ENCODE results near the gene FAM219A.

FAM219A gene

DNA sequence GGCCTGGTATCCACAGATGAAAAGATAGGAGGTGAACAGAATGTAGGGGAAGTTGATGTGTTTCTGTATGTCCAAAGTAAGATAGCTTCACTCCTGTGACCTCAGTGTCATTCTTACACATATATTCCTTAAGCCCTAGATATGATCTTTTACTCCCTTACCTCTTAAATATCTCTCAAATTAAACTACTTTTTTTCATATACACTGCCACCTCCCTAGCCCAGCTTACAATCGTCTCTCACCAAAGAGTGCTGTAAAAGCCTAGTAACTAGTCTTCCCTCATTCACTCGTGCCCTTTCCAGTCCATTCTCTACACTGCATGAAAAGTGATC lies 5.5 kb upstream of the FAM219A start:
- DNase-seq (ENCODE audit: low spot score), result no peak
- TF ChIP-seq, protein P1, sequence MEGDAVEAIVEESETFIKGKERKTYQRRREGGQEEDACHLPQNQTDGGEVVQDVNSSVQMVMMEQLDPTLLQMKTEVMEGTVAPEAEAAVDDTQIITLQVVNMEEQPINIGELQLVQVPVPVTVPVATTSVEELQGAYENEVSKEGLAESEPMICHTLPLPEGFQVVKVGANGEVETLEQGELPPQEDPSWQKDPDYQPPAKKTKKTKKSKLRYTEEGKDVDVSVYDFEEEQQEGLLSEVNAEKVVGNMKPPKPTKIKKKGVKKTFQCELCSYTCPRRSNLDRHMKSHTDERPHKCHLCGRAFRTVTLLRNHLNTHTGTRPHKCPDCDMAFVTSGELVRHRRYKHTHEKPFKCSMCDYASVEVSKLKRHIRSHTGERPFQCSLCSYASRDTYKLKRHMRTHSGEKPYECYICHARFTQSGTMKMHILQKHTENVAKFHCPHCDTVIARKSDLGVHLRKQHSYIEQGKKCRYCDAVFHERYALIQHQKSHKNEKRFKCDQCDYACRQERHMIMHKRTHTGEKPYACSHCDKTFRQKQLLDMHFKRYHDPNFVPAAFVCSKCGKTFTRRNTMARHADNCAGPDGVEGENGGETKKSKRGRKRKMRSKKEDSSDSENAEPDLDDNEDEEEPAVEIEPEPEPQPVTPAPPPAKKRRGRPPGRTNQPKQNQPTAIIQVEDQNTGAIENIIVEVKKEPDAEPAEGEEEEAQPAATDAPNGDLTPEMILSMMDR (IDR thresholded peaks at IDR 0.05; ENCODE audit: extremely low read depth, missing control alignments), result no peak

DNA sequence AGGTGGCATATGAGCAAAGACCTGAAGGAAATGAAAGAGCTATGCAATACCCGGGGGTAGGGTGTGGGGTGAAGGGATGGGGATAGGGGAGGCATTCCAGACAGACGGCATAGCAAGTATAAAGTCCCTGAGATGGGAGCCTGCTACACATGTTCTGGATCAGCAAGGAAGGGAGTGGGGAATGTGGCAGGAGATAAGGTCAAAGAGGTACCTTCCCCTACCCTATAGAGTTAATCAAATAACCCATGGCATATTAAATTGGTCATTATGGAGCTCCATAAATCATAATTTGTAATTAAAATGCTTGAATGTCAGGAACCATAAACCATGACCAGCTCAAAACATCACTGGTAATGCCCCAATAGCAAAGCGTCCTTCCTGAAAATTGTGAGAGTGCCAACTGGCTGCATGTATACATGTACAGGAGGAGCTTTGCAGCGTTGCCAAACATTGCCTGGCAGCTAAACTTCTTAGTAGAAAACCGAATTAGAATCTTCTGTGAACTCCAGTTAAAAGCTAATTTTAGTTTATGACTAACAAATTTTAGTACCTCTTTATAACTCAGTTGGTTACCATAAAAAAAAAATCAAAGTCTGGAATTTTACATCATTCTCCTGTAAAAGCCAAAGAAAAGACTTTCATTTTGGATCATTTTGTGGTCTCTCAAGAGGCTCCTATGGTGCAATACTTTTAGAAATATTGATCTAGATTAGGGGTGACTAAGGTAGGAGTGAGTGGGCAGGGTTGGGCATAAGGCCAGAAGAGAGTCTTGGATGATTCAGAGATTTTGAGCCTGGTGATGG lies 4.9 kb upstream of the FAM219A start:
- no peak for DNase-seq (ENCODE audit: low spot score)
- TF ChIP-seq, protein P1 (IDR thresholded peaks at IDR 0.05; ENCODE audit: extremely low read depth, missing control alignments), result no peak

DNA sequence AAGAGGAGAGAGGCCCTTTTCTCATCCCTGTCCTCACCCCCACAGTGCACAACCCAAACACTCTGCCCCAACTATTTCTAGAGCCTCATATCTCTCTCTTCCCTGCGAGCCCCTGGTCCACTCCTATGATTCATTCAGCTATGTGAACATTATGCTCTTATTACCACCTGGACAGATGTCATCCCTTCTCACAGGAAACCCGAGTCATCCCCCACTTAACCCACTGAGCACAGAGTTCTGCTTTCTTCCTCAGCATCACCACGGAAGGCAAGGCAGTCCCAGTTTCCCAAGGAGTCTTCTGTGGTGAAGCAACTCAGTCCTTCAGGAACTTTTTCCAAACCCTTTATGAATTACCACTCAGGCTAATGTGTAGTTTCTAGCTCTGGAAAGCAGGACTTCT lies 1.6 kb upstream of the FAM219A start:
- TF ChIP-seq, protein P1 (IDR thresholded peaks at IDR 0.05; ENCODE audit: extremely low read depth, missing control alignments), result no peak
- DNase-seq (ENCODE audit: low spot score), result no peak

DNA sequence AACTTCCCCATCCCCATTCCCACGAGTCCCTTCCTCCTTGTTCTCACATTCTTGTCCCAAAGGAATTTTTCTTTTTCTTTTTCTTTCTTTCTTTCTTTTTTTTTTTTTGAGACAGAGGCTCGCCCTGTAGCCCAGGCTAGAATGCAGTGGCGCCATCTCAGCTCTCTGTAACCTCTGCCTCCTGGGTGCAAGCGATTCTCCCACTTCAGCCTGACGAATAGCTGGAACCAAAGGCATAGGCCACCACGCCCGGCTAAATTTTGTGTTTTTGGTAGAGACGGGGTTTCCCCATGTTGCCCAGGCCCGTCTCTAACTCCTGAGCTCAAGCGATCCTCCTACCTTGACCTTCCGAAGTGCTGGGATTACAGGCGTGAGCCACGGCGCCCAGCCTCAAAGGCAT lies 986 bp upstream of the FAM219A start:
- no peak for DNase-seq (ENCODE audit: low spot score)
- TF ChIP-seq, protein P1 (IDR thresholded peaks at IDR 0.05; ENCODE audit: extremely low read depth, missing control alignments), result no peak

DNA sequence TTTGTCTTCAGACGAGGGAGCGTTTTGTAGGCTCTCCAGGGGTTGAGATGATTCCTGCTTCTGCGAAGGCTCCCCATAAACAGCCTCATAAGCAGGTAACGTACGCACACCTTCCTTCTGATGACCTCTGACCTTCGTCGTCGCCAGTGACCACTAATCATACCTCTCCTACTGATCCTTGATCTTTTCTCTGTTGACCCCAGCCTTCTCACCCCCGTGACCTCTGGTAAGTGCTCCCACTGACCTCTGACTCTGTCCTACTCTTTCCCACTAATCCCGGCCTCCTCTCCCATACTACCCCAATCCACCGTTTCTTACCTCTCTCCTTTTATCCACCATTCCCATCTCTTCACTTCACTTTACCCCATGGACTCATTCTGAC lies 580 bp upstream of the FAM219A start:
- no peak for DNase-seq (ENCODE audit: low spot score)
- TF ChIP-seq, protein P1 (IDR thresholded peaks at IDR 0.05; ENCODE audit: extremely low read depth, missing control alignments), result no peak

DNA sequence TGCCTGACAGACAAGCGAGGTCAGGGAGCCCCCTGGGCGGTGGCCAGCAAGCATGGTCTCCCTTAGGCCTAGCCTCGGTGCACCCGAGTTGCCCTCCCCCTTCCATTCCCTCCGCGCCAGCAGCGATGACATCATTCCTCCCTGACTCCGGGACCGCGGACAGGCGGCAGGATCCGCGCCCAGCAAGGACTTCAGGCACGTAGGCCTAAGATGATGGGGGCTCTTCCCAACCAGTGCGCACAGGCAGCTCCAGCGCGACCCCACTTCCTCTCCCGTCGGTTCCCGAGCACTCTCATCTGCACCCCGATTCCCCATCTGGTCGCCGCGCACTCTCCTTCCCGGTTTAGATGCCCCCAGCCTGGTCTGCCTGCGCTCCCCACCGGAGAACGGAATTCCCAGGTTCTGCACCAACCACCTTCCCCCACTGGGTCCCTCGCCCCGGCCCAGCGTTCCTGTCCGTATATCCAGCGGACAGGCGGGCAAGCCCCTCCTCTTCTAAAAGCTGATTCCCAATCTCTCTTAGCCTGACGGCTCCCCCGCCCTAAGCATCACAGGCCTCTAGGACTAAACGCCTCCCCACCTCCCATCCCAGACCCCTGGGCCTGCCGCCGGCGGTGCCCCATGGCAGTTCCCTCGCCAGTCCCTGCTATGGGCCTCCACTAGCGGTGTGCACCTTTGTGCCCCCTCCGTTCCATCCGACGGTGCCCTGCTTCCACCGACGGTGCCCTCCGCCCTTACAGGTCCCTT lies 931 bp downstream of the FAM219A start:
- no peak for DNase-seq (ENCODE audit: low spot score)
- TF ChIP-seq, protein P1 (IDR thresholded peaks at IDR 0.05; ENCODE audit: extremely low read depth, missing control alignments), result no peak

DNA sequence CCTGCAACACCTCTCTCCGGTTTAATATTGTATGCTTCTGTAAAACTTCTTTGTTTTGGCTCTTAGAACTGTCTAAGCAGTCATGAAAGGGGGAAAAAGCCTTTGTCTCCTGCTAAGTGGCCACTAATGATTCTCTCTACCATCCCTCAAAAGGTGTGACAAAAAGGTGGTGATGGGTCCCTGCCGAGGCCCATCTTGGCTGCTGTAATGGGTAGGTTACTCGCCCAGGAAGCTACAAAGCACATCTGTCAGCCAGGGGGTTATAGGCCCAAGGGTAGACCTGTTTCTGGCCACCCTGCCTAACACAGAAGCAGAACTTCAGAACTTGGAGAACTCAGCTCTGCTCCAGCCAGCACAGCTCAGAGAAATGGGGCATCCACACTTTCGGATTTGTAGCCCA lies 1.6 kb downstream of the FAM219A start:
- no peak for DNase-seq (ENCODE audit: low spot score)
- TF ChIP-seq, protein P1 (IDR thresholded peaks at IDR 0.05; ENCODE audit: extremely low read depth, missing control alignments), result no peak

Measured in GM20000 (cell line).